T-helper 9 cell (primary cell): ENCODE data around the gene ENPP1.

Experiments used
- DNase-seq: peaks from one replicate; pipeline ENCODE4 v3.0.0-alpha.2; 2020
- total RNA-seq, 2 donors: gene quantifications; one replicate each; lab custom pipeline; 2026; lab: John Stamatoyannopoulos, UW

ENPP1 gene
- total RNA-seq, result 1.2 to 2.5 reads per million in 2 donors

DNA sequence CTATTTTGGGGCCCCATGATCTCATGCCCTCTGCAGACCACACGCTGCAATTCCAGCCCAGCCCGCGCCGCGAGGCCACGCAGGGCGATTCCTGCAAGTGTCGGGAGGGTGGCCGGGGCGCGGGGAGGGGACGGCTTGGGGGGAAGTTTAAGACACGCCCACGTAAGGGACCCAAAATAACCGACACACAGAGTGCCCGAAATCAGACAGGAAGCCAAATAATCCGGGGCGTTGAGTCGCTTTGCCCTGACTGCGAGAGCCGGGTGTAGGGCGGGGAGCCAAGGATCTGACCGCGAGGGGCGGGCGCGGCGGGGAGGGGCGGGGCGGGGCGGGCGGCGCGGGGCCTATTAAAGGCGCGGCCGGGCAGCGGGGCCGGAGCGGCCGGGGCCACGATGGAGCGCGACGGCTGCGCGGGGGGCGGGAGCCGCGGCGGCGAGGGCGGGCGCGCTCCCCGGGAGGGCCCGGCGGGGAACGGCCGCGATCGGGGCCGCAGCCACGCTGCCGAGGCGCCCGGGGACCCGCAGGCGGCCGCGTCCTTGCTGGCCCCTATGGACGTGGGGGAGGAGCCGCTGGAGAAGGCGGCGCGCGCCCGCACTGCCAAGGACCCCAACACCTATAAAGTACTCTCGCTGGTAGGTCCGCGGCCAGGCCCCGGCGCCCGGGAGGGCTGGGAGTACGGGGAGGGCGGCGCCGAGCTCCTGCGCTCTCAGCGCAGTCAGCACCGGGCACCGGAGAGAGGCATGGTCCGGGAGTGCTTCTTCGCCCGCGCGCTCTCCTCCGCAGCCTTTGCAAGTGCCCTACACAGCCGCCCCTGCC is at the start of gene ENPP1:
Gene ENPP1, plus strand, starts transcription at position 377 of the 816 bp plus-strand sequence. Its CDS starts 16 bp downstream, at position 393.
- DNase-seq, result peak; percentile 32

DNA sequence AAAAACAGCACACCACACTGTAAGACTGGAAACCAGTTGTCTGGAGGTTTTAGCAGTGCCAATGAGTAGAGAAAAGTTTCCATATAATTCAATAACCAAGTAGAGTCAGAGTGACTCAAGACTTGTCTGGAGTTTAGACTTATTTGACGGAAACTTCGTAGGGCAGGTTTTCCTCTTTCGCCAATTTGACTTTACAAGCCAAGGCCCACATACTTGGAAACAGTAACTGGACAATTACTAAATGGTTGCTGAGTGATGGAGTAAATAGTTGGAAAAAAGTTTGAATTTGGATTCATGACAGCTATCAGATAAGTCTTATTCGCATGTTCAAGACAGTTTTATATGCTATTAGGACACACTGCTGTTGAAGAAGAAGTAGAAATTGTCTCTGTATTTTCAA is 48.9 kb upstream of the ENPP1 start:
- DNase-seq, result no peak

DNA sequence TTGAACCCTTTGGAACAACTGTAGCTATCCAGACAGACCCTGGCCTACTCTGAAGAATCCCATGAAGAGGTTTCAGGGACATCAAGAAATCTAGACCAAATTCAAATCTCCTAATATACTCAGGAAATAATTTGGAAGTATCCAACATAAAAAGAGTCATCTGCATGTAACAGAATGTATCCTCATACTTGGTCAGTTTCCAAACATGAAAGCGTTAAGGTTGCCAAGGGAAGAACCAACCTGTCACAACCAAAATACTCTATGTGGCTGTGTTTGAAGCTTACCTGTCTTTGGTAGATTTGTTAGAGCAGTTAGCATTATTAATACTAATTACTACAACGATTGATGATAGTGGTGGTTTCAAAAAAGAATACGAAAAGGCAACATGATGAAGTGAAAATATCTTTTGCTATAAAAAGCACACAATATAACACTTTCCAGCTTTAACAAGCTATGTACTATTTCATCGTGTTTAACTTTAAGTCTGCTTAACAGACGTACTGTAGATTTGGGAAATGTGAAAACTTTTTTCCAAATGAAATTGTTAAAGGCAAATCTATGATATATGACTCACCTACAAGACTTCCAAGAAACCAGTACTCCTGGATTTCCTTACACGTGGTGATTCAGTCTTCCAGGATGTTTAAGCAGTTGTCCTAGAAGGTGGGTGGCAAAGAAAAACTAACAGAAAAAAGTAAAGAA is 46.6 kb upstream of the ENPP1 start:
- DNase-seq, result no peak

DNA sequence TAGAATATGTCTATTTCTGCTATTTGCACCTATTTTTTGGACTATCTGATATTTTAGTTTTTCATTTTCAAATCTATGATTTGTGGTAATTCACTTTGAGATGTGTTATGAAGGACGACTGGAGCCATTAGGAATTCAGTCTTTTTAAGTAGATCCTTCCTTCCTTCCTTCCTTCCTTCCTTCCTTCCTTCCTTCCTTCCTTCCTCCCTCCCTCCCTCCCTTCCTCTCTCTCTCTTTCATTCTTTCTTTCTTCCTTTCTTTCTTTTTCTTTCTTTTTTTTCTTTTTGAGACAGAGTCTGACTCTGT is 46.1 kb upstream of the ENPP1 start:
- no peak for DNase-seq

DNA sequence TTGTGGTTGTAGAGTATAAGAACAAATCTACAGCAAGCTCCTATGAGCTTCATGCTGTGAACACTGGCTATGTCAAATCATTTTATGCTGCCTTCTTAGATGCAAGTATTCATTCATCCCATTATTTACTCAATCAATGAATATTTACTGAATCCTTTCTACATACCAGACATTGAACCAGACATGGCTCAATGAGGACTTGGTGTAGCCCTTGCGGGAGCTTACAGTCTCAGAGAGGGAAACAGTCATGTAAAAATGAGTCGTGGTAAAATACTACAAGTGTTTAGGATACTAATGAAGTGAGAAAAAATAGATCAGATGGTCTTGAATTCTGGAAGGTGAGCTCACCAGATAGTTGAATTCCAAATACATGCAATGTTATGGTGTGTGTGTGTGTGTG is 44.8 kb upstream of the ENPP1 start:
- DNase-seq, result no peak

DNA sequence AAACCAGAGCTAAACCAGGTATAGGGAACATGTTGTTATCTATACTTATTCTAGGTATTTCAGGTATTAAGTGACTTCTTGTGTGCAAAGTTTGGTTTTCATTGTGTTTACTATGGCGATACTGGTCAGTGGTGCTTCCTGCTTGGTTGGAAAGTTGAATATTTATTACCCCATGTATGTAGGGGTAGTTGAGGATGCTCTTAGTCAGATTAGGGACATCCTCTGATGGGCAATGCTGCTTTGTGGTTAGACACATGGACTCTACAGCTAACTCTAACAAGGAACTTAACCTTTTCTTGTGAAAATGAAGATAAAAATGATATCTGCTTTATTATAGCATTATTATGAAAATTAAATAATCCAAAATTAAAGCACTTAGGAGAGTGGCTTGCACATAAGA is 44.1 kb upstream of the ENPP1 start:
- DNase-seq, result no peak

DNA sequence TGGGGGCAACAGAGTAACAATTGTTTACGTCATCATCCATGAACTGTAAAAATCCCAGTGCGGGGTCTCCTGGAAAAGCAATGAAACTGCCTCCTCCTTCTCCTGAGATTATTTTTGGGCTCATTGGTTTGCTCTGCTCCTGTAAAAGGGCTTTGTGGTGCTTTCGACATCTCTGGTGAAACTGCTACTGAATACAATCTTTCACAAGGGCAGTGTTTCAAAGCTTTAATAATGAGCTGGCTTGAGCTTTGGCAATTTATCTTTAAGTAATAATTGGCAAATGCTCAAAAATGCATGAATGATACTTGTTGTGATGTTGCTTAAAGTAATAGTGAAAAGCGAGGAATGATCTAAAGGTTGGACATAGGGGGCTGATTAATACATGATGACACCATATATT is 43.5 kb upstream of the ENPP1 start:
- no peak for DNase-seq

DNA sequence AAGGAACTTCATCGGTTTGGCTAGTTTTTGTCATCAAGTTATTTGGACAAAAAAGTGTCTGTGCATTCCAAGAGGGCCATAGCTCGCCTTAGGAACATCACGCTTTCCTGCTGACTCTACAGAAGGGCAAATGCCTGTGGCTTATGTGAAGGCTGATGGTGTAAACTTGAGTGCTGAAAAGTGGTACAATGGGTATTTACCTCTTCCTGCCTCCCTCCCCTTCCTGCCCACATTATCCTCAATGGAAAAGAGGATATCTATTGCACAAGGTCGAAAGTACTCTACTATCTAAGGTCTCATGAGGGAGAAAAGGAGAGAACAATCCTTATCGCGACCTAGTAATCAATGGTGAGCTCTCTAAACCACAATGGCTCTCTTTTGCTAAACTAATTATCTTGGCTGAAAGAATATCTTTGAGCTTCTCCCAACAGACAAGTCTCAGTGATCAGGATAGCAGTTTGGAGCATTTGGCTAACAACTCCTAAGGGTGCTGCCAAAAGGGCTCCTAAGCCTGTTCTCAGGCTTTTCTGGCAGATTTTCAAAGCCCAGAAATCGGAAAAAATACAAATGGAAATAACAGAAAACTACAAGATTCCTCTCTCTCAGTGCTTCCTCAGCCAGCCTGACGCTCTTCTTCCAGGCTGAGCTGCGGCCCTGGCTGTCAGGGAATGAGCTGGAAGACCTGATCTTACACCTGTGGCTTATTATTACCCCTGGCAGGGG is 42.6 kb upstream of the ENPP1 start:
- no peak for DNase-seq

DNA sequence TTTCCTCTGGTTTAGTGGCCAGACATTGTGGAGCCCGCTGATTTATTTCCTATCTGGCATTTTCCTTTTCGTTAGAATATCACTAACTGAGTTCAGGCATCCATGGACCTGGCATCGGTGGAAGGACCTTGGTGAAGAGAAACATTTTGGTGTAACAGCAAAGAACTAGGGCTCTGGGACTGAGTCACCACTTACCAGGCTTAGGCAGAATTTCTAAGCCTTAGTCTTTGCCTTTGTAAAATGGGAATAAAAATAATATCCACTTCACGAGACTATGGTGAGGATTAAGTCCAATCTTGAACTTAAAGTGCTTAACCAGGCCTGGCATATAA is 42.0 kb upstream of the ENPP1 start:
- DNase-seq, result no peak

DNA sequence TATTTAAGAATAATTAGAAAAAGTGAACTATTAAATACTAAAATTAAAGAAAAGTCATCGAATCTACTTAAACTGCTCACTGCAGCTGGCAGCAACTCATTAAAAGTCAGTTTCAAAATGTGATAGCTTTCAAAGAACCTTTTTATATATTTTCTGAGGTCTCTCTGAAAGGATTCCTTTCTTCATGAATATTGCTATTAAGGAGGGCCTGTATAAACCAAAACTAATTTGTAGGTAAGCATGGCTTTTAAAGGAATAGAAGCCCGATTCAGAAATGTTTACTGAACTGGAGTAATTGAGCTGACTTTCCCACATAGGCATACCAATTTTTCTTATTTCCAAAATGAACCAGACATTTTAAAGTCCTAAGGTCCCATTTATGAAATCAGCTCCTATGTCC is 41.2 kb upstream of the ENPP1 start:
- no peak for DNase-seq

DNA sequence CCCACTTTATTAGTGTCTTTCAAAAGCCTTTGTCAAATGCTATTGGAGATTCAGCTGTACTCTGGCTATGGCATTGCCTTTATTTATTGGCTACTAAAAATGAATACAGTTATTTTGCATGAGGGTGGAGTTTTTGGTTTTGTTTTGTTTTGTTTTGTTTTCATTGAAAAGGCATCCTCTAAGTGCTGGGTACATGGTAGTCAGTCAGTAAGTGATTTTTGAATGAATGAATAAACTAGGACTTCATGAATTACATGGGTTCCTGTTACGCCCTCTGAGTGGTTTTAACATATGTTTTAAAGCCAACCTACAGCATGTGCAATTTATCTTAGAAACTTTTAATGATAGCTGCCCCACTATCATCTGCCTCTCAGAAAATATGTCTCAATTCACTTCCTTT is 38.9 kb upstream of the ENPP1 start:
- no peak for DNase-seq

DNA sequence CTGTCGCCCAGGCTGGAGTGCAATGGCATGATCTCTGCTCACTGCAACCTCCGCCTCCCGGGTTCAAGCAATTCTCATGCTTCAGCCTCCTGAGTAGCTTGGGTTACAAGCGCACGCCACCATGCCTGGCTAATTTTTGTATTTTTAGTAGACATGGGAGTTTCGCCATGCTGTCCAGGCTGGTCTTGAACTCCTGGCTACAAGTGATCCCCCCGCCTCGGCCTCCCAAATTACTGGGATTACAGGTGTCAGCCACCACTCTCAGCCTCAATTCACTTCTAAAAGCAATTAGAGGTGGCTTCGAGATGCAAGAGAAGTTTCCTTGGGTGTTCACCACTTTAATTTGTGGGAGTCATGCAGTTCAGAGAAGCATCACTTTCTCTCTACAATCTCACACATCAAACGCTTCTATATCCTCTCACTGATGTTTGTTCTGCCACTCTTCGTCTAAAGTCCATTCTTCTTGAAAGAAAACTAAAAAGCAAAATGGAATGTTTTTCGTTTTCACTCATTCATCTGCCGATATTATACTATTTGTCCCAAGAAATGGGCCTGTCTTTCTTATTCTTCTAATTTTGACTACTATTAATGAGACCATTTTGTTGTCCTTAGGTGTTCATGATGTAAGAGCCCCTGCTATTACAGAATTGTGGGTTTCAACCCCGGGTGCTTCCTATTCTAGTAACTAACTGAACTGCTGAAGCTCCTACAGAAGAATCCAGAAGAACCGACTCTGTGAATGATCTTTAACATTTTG is 38.3 kb upstream of the ENPP1 start:
- DNase-seq, result no peak

DNA sequence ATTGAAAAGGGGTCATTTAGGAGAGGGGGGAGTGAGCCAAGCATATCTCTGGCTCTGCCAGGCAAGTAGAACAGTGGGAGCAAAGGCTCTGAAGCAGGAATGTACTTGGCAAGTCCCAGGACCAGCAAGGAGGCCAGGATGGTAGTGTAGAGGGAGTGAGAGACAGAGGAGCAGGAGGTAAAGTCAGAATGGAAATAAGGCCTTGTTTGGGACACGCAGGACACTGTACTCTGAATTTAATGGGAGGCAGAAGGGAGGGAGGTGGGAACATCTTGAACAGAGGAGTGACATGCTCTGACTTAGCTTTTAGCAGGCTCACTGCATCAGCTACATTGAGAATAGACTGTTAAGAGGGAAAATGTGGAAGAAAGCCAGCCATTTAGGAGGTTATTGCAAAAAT is 37.0 kb upstream of the ENPP1 start:
- no peak for DNase-seq

DNA sequence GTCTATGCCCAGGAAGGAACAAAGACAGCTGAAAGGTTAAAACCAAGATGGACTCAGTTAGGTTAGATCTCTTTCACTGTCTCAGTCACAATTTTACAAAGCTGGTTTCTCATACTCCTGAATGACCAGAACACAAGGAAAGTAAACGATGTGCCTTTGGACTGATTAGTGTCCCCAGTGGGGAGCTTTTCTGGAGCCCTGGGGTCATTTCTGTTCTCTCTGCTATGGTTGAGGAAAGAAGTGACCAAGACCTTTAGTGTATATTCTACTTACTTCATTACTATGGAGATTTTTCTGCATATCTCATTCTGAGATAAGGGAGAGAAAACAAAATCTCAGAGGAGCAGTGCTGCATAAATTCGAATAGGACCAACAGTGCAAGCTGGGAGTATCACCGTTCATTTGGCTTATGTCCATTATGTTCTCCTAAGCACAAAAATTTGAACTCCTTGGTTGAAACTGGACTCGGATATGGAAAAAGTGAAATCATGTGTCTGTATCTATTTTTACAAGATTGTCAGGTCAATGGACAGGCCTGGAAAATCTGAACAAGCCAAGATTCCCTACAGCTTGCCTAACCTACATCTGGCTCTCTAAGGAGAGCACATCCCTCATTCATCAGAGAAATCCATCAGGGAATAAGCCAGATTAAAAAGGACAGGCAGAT is 34.4 kb upstream of the ENPP1 start:
- no peak for DNase-seq

DNA sequence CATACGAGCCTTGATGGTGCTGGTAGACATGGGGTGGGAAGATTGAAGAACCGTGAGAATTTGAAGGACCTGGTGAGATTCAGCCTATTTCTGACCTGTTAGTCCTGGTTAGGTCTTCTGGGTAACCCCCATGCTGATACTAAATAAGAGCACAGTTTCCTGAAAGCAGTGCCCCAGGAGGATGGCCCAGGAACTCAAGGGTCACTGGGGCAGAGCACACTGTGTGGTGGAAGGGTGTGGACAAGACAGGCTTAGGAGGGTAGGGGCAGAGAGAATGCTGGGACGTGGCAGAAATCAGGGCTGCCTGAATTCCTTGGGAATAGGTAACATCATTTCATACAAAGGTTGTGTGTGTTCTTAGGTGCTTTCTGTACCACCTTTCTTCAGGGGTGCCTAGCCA is 31.9 kb upstream of the ENPP1 start:
- no peak for DNase-seq

DNA sequence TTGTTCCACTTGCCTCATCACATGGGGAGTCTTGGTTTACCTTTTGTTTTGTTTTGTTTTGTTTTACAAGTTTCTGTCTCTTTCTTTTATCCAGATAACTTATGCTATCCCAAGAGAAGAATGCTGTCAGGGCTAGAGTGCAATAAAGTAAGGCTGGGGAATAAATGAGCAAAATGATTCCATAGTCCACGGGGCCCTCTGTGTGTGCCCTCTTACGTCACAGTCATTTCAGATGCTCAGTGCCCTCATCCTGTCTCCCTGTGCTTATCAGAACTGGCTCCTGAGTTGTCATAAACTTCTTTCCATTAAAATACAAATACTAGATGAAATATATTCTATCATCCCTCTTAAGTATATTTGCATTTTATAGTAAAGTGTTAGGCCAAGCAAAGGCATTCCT is 30.8 kb upstream of the ENPP1 start:
- no peak for DNase-seq

DNA sequence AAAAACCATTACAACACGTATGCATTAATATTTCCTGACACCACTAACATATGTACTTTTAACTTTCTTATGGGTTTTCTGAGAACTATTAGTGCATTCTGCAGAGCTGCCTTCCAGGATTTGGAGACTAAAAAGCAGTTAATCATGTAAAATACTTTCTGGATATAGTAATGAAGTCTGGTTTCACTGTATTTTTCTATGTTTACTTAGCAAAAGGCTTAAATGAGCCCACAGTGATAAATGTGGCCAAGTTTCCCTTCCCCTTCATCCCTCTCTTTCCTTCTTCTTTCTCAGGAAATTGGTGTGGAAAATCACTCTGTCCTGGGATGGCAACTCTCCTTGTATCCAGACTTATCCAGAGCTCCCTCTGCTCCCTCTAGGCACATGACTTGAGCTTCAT is 29.7 kb upstream of the ENPP1 start:
- no peak for DNase-seq

DNA sequence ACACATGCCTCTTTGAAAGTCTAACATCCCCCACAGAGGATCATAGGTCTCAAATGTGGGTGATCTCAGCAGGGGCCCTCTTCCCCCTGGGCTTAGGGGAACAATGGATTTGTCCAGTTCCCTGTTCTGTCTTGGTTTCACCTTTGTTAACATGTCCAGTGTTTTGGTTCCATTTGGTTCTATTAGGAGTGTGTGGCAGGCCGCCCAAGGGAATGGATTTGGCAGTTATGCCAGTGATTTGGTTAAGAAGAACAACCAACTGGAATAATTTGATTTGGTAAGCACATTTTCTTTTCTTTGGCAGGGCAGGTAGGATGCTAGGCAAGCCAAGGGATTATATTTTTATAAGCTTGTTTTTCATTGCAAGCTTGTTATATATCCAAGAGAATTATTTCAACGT is 28.5 kb upstream of the ENPP1 start:
- no peak for DNase-seq

DNA sequence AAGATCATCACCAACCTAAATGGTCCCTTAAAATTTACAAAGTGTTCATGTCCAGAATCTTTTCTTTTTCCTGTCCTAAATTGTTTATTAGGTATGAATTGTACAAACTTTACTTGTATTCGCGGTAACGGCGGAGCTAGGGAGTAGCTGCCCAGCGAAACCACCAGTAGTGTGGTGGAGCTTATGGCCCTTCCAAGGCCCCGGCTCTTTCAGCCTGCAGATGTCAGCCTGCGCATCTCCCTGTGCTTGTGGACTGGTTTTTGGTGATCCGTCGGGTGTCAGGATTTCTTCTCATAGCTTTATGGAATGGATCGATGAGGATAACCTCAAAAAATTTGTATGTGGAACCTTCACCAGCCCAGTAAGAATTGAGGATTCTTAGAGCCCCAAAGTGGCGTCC is 27.2 kb upstream of the ENPP1 start:
- no peak for DNase-seq

DNA sequence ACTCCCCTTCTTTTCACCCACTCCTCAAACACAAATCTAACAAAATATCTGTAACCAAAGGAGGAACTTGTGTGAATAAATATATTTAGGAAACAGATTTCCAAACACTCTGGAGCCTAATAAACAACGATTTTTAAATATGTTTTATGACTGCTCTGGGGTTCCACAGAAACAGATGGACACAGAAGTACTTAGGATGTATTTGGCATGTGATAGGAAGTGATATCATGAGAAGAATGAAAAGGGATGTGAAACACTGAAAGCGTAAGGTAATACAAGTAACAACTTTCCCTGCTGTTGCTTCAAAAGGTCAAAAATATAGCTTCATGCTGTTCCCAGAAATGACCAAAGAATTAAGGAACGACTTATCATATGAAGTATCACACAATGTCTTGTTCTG is 26.1 kb upstream of the ENPP1 start:
- no peak for DNase-seq

DNA sequence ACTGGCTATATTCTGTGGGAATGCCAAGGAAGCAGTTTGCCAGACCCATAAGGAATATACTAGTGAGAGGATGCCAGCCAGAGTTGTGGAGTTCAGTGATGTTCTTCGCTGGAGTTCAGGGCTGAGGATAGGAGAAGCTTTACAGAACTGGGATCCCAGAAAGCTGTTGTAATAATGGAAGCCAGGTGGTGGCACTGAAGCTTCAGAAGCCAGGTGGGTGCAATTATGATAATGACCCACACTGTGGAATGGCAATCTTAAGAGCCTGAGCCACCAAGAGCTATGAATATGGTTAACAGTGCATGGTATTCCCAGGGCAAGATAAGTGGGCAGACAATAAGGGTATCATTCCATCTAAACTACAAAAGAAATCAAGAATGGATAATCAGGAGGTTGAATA is 25.1 kb upstream of the ENPP1 start:
- DNase-seq, result no peak

DNA sequence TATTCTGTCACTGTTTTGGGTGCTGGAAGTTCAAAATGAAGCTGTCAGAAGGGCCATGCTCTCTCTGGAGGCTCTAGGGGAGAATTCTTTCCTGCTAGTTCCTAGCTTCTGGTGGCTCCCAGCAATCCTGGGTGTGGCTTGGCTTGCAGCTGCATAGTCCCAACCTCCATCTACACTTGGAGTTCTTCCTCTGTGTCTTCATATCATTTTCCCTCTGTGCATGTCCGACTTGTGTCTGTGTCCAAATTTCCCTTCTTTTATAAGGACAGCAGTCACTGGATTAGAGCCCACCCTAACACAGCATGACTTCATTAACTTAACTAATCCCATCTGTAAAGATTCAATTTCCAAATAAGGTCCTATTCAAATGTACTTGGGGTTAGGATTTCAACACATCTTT is 23.3 kb upstream of the ENPP1 start:
- no peak for DNase-seq

DNA sequence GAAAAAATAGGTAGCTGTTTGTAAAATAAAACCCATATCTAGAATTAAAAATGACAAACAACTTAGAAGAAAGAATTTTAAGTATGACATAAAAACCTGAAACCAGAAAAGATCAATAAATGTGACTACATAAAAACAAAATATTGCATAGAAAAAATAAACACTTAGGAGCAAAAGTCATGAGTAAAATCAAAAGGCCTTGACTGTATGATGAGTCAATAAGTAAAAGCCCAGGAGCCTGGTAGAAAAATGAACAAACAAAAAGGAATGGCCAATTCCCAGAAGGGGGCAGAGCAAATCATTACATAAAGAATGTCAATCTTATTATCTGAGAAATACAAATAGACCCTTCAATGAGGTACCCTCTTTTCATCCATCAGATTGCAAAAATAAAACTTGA is 20.7 kb upstream of the ENPP1 start:
- no peak for DNase-seq
